ENCODE measurements around the gene ACADSB. TPM values are rescaled to one million over a fixed set of nuclear protein-coding genes. Genes with fewer than 3 reads are reported as not detected.

ACADSB gene
- total and polyA plus RNA-seq, 2 donors (not counting 1 experiment from before 2014, with no cell fraction given): 6.8 to 27.8 TPM

GRCh38 chr10:123001370-123001769 lies 7.4 kb upstream of the ACADSB start:
- H3K4me1 Mint-ChIP-seq: peaks cover 32% of the 10 kb centered on the region
- POLR2A ChIA-PET: no interaction called here
- H3K36me3 ChIP-seq (replicated peaks in 1 of 2; ENCODE audit: control extremely low read depth in 1 of 2, control insufficient read depth in 1 of 2, extremely low read depth in 1 of 2, insufficient read depth in 2 of 2, low read length in 1 of 2): peaks cover 0 to 24% of the 10 kb centered on the region in 2 experiments
- TF ChIP-seq CTCF (IDR thresholded peaks at IDR 0.05) (no peak), EZH2 (IDR thresholded peaks at IDR 0.05; ENCODE audit: borderline replicate concordance, insufficient read depth, low read depth, low read length, poor library complexity, severe bottlenecking) (no peak)
- no peak overlapping the region for H3K27ac Mint-ChIP-seq
- H3K4me1 ChIP-seq (ENCODE audit: control insufficient read depth in 2 of 2, insufficient read depth in 2 of 2, low read length in 2 of 2): peaks cover 0 to 9% of the 10 kb centered on the region in 2 donors
- H4K20me1 ChIP-seq (ENCODE audit: control insufficient read depth, insufficient read depth, low read length, poor library complexity, severe bottlenecking): peaks cover 81% of the 10 kb centered on the region
- H3K27ac ChIP-seq (ENCODE audit: low read length in 2 of 2): no peak overlapping the region
- DNase-seq (no peak), ATAC-seq (ENCODE audit: low read depth) (no peak)
- H3K4me3 ChIP-seq (ENCODE audit: control extremely low read depth in 1 of 5, extremely low read depth in 1 of 5, insufficient read depth in 1 of 5, low read depth in 2 of 5, low read length in 4 of 5): no peak overlapping the region
- intact Hi-C loops (cut with micrococcal nuclease): no loop called here
- no peaks in the 10 kb centered on the region for H3K9me3 ChIP-seq (ENCODE audit: control extremely low read depth in 1 of 3, control insufficient read depth in 2 of 3, insufficient read depth in 1 of 3, low read length in 2 of 3)
- peaks cover 90% of the 10 kb centered on the region for H3K79me2 ChIP-seq (ENCODE audit: control insufficient read depth, insufficient read depth, low read length)
- no peaks in the 10 kb centered on the region for H3K27me3 Mint-ChIP-seq
- H3K9me3 Mint-ChIP-seq (ENCODE audit: insufficient read depth): no peaks in the 10 kb centered on the region
- H3K27me3 ChIP-seq (replicated peaks in 1 of 4; ENCODE audit: control extremely low read depth in 1 of 4, control insufficient read depth in 3 of 4, insufficient read depth in 4 of 4, low read length in 3 of 4): no peaks in the 10 kb centered on the region
- no peak overlapping the region for H2AFZ ChIP-seq (ENCODE audit: insufficient read depth, low read depth, low read length, poor library complexity, severe bottlenecking)
- CTCF ChIA-PET: no interaction called here
- H3K4me2 ChIP-seq (replicated peaks; ENCODE audit: low read depth, low read length, poor library complexity, severe bottlenecking): no peak overlapping the region
- no peak overlapping the region for H3K9ac ChIP-seq (ENCODE audit: low read length)
- no peak overlapping the region for H3K4me3 Mint-ChIP-seq
- no CpG with 5 or more reads among the region's 2 CpGs for WGBS (ENCODE audit: insufficient coverage)

GRCh38 chr10:123004298-123004697 lies 4.5 kb upstream of the ACADSB start:
- 100% methylated on average over 2 of the region's 2 CpGs for WGBS (ENCODE audit: insufficient coverage)
- peaks cover 15 to 22% of the 10 kb centered on the region in 2 donors for H3K4me1 ChIP-seq (ENCODE audit: control insufficient read depth in 2 of 2, insufficient read depth in 2 of 2, low read length in 2 of 2)
- no peak for ATAC-seq (ENCODE audit: low read depth)

More at GRCh38 chr10:123004298-123004697, 4.5 kb upstream of the ACADSB start:
- no peak for DNase-seq
- H3K27me3 Mint-ChIP-seq: no peaks in the 10 kb centered on the region
- CTCF ChIA-PET: interaction anchor here (0.6 kb wide), 1 partner anchor 1270 kb away, joined by 3 read pairs; no protein-coding TSS in a partner anchor
- Histone ChIP-seq H2AFZ (ENCODE audit: insufficient read depth, low read depth, low read length, poor library complexity, severe bottlenecking) (no peak overlapping the region), H3K9ac (ENCODE audit: low read length) (no peak overlapping the region), H3K36me3 (replicated peaks in 1 of 2; ENCODE audit: control extremely low read depth in 1 of 2, control insufficient read depth in 1 of 2, extremely low read depth in 1 of 2, insufficient read depth in 2 of 2, low read length in 1 of 2) (peaks cover 0 to 7% of the 10 kb centered on the region in 2 experiments), H3K27me3 (replicated peaks in 1 of 4; ENCODE audit: control extremely low read depth in 1 of 4, control insufficient read depth in 3 of 4, insufficient read depth in 4 of 4, low read length in 3 of 4) (no peaks in the 10 kb centered on the region), H3K79me2 (ENCODE audit: control insufficient read depth, insufficient read depth, low read length) (peaks cover 96% of the 10 kb centered on the region), H3K4me2 (replicated peaks; ENCODE audit: low read depth, low read length, poor library complexity, severe bottlenecking) (no peak overlapping the region), H4K20me1 (ENCODE audit: control insufficient read depth, insufficient read depth, low read length, poor library complexity, severe bottlenecking) (peaks cover 61% of the 10 kb centered on the region), H3K9me3 (ENCODE audit: control extremely low read depth in 1 of 3, control insufficient read depth in 2 of 3, insufficient read depth in 1 of 3, low read length in 2 of 3) (no peaks in the 10 kb centered on the region), H3K4me3 (ENCODE audit: control extremely low read depth in 1 of 5, extremely low read depth in 1 of 5, insufficient read depth in 1 of 5, low read depth in 2 of 5, low read length in 4 of 5) (no peak overlapping the region), H3K27ac (ENCODE audit: low read length in 2 of 2) (no peak overlapping the region)
- H3K4me1 Mint-ChIP-seq: peaks cover 48% of the 10 kb centered on the region
- TF ChIP-seq CTCF (IDR thresholded peaks at IDR 0.05): no peak
- TF ChIP-seq EZH2 (IDR thresholded peaks at IDR 0.05; ENCODE audit: borderline replicate concordance, insufficient read depth, low read depth, low read length, poor library complexity, severe bottlenecking): no peak
- intact Hi-C loops (cut with micrococcal nuclease): no loop called here
- H3K4me3 Mint-ChIP-seq: no peak overlapping the region
- H3K27ac Mint-ChIP-seq: no peak overlapping the region
- POLR2A ChIA-PET: no interaction called here
- H3K9me3 Mint-ChIP-seq (ENCODE audit: insufficient read depth): no peaks in the 10 kb centered on the region

Data from B cell (primary cell).